ENCODE data around the gene STXBP1. TPM values are rescaled to one million over a fixed set of nuclear protein-coding genes. Genes with fewer than 3 reads are reported as not detected.

Gene STXBP1
- total RNA-seq, 6 donors from 2014 or later: 44.6 to 124 (median 76.1) TPM

GRCh38 chr9:127707766-127708165 lies 95.7 kb downstream of the STXBP1 start:
- no peaks in the 10 kb centered on the region for H3K9me3 ChIP-seq
- no peak overlapping the region for H3K4me3 ChIP-seq
- no peak for ATAC-seq (ENCODE audit: low FRiP score in 2 of 2)
- TF ChIP-seq, protein P1, sequence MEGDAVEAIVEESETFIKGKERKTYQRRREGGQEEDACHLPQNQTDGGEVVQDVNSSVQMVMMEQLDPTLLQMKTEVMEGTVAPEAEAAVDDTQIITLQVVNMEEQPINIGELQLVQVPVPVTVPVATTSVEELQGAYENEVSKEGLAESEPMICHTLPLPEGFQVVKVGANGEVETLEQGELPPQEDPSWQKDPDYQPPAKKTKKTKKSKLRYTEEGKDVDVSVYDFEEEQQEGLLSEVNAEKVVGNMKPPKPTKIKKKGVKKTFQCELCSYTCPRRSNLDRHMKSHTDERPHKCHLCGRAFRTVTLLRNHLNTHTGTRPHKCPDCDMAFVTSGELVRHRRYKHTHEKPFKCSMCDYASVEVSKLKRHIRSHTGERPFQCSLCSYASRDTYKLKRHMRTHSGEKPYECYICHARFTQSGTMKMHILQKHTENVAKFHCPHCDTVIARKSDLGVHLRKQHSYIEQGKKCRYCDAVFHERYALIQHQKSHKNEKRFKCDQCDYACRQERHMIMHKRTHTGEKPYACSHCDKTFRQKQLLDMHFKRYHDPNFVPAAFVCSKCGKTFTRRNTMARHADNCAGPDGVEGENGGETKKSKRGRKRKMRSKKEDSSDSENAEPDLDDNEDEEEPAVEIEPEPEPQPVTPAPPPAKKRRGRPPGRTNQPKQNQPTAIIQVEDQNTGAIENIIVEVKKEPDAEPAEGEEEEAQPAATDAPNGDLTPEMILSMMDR (IDR thresholded peaks at IDR 0.05): peak in 1 of 6 experiments; percentile 12
- TF ChIP-seq POLR2AphosphoS5 (IDR thresholded peaks at IDR 0.05): no peak
- no peaks in the 10 kb centered on the region for H3K4me1 ChIP-seq
- 66 to 68% methylated on average over 4 to 5 of the region's 5 CpGs for WGBS, 2 donors
- no peak for DNase-seq
- no peaks in the 10 kb centered on the region for H3K27me3 ChIP-seq
- peaks cover 0 to 5% (median 0%) of the 10 kb centered on the region in 4 donors for H3K36me3 ChIP-seq
- no peak overlapping the region for H3K27ac ChIP-seq

GRCh38 chr9:127708952-127709587 lies 97.0 kb downstream of the STXBP1 start:
- Histone ChIP-seq H3K4me1 (peaks cover 0 to 3% (median 1%) of the 10 kb centered on the region in 4 donors), H3K4me3 (no peak overlapping the region), H3K9me3 (no peaks in the 10 kb centered on the region), H3K27me3 (no peaks in the 10 kb centered on the region), H3K36me3 (peaks cover 0 to 5% (median 0%) of the 10 kb centered on the region in 4 donors), H3K27ac (no peak overlapping the region)
- WGBS, 2 donors: 89 to 96% methylated on average over 8 of the region's 8 CpGs
- DNase-seq (no peak), ATAC-seq (ENCODE audit: low FRiP score in 2 of 2) (no peak)
- TF ChIP-seq EP300 (IDR thresholded peaks at IDR 0.05) (no peak), POLR2A (IDR thresholded peaks at IDR 0.05) (no peak), POLR2AphosphoS5 (IDR thresholded peaks at IDR 0.05) (no peak)
- TF ChIP-seq, protein P1 (IDR thresholded peaks at IDR 0.05): no peak

DNA sequence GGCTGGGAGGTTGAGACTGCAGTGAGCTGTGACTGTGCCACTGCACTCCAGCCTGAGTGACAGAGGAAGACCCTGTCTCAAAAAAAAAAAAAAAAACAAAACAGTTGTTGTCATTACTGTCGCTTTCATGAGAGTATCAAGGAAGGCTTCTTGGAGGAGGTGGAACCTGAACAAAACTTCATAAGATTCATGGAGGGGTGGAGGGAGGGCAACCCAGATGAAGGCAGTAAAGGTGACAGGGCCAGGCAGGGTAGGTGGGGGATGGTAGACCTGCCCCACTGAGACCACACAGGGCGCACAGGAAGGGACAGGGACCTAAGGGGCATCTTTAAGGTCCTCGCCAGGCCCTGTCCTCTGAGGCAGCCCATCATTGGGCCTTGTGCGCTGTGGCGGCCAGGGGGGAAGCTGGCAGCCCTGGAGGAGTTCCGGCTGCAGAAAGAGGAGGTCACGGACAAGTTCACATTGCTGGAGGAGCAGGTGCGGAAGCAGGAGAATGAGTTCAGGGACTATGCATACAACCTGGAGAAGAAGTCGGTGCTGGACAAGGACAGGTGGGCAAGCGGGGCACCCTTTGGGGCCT lies 98.2 kb downstream of the STXBP1 start:
- ATAC-seq (ENCODE audit: low FRiP score in 2 of 2): no peak
- H3K27me3 ChIP-seq: no peaks in the 10 kb centered on the region
- no peaks in the 10 kb centered on the region for H3K9me3 ChIP-seq
- H3K4me3 ChIP-seq: no peak overlapping the region
- 91 to 92% methylated on average over 9 to 10 of the region's 10 CpGs for WGBS, 2 donors
- peaks cover 9 to 14% (median 10%) of the 10 kb centered on the region in 4 donors for H3K4me1 ChIP-seq
- H3K27ac ChIP-seq: no peak overlapping the region
- no peak for DNase-seq
- no peak for TF ChIP-seq POLR2A (IDR thresholded peaks at IDR 0.05)
- TF ChIP-seq, protein P1 (IDR thresholded peaks at IDR 0.05): no peak
- no peak for TF ChIP-seq POLR2AphosphoS5 (IDR thresholded peaks at IDR 0.05)
- no peak for TF ChIP-seq EP300 (IDR thresholded peaks at IDR 0.05)
- peaks cover 0 to 5% (median 0%) of the 10 kb centered on the region in 4 donors for H3K36me3 ChIP-seq

DNA sequence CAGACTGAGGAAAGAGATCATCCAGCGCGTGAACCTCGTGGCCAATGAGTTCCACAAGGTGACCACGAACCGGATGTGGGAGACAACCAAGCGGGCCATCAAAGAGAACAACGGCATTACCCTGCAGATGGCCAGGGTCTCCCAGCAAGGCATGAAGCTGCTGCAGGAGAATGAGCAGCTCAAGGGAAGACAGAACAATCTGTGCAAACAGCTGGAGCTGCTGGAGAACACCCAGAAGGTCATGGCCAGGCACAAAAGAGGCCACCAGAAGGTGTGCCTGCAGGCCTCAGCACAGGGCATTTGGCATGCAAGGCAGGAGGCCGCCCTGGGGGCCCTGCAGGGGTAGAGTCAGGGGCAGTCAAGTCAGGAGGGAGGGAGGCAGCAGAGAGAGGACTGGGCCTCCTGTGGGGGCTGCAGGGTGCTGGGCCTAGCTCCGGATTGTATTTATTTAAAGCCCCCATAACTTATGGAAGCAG lies 99.2 kb downstream of the STXBP1 start:
- H3K9me3 ChIP-seq: no peaks in the 10 kb centered on the region
- peaks cover 12 to 18% (median 15%) of the 10 kb centered on the region in 4 donors for H3K4me1 ChIP-seq
- 56 to 60% methylated on average over 8 to 9 of the region's 9 CpGs for WGBS, 2 donors
- no peak for TF ChIP-seq POLR2A (IDR thresholded peaks at IDR 0.05)
- TF ChIP-seq, protein P1 (IDR thresholded peaks at IDR 0.05): no peak
- no peak for TF ChIP-seq EP300 (IDR thresholded peaks at IDR 0.05)
- TF ChIP-seq POLR2AphosphoS5 (IDR thresholded peaks at IDR 0.05): no peak
- H3K36me3 ChIP-seq: peaks cover 0 to 5% (median 0%) of the 10 kb centered on the region in 4 donors
- DNase-seq (no peak), ATAC-seq (ENCODE audit: low FRiP score in 2 of 2) (no peak)
- H3K27ac ChIP-seq: no peak overlapping the region
- no peak overlapping the region for H3K4me3 ChIP-seq
- H3K27me3 ChIP-seq: no peaks in the 10 kb centered on the region
